Testis (tissue), 3 donors: ENCODE data around the gene ACAP3. TPM values are rescaled to one million over a fixed set of nuclear protein-coding genes. Genes with fewer than 3 reads are reported as not detected.
A peak's percentile ranks its signal among the peaks of the same experiment; 100 is the strongest.

Experiments
- DNase-seq: peaks from one replicate; pipeline ENCODE4 v3.0.0-alpha.2; 2019
- H3K27ac ChIP-seq, 2 donors: fragments of 200-600 bp; sonication (generic); one replicate each; pipeline ENCODE4 v1.5.1; 2019
- H3K27me3 ChIP-seq: fragments of 200-600 bp; sonication (generic); one replicate; pipeline ENCODE4 v1.5.1; 2019
- H3K36me3 ChIP-seq: fragments of 200-600 bp; sonication (generic); one replicate; pipeline ENCODE4 v1.5.1; 2017; ENCODE audit warnings: low read depth; ENCODE audit errors: missing control alignments
- H3K4me1 ChIP-seq: fragments of 200-600 bp; sonication (generic); one replicate; pipeline ENCODE4 v1.5.1; 2019
- H3K4me3 ChIP-seq, 2 donors: fragments of 200-600 bp; sonication (generic); one replicate each; pipeline ENCODE4 v1.5.1; 2017 to 2019
- H3K9me3 ChIP-seq: fragments of 200-600 bp; sonication (generic); one replicate; pipeline ENCODE4 v1.5.1; 2017
- POLR2A ChIP-seq: fragments of 450-650 bp; IDR thresholded peaks from one replicate; pipeline ENCODE4 v1.6.1; 2017; ENCODE audit warnings: antibody characterized with exemption, mild to moderate bottlenecking, moderate library complexity
- WGBS, 2 donors: methylation state at CpG; one replicate each; pipeline ENCODE4 v1.1.5; 2018; 5-methylcytosine and 5-hydroxymethylcytosine counted together
- intact Hi-C: fragments of 100-400 bp; cut with DNase I; formaldehyde crosslinking; loops from one replicate; pipeline ENCODE4 v1.15.1; 2023; ENCODE audit warnings: low total_unique reads
- polyA plus RNA-seq: library from polyadenylated mRNA; stranded (reverse); fragments of 350-450 nt; fragmentation: Illumina TruSeq; extraction: RNeasy Lipid Tissue Mini Kit (QIAGEN cat#74804); gene quantifications from one replicate; pipeline ENCODE4 v1.2.3, GENCODE V29; 2014; ENCODE audit warnings: low read depth, low replicate concordance; ENCODE audit not compliant: insufficient read depth
- total RNA-seq, 2 donors: library from RNA; depleted of rRNA; stranded (reverse); fragments of >200 nt; gene quantifications; one replicate each; pipeline ENCODE4 v1.2.3, GENCODE V29; 2016
- TF ChIP-seq, protein P1 (sequence below), 3 experiments: fragments of 450-650 bp in 2 of 3; fragments of 200-600 bp in 1 of 3; sonication (generic) in 1 of 3; IDR thresholded peaks; one replicate each; pipeline ENCODE4 v1.5.1; 2016 to 2019; ENCODE audit warnings: antibody characterized with exemption in 3 of 3, mild to moderate bottlenecking in 2 of 3, moderate library complexity in 1 of 3

ACAP3 gene
- total and polyA plus RNA-seq, 3 donors from 2014 or later, result 16.8 to 62.7 (median 53.0) TPM

- intact Hi-C loops, result no loop called here
These were observed 1.1 kb upstream of the ACAP3 start for GRCh38 chr1:1308756-1309250.

DNA sequence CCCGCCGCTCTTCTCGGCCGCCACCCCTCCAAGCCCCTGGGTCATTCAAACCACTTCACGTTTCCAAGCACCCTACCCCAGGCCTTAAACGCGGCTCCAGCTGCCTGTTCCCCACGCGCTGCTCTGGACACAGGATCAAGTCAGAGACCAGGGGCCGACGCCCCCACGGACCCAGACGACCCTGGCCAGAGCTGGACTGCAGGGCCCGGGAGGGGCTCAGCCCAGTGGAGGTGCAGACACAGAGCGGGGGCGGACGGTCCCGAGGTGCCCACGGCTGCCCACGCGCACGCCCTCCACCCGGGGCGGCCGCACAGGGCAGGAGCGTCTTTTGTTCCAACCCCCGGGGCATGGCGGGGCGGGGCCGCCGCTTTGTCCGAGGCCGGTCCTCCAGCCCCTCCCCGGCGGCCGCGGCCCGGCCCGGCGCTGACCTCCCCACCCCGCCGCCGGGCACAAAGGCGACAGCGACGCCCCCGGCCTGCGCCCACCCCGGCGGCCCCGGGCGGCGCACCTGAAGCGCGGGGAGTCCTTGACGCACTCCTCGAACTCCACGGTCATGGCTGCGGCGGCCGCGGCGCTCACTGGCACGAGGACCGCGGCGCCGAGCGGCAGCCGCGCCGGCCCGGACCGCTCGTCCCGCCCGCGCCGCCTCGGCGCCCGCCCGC, 338 bp downstream of the ACAP3 start:
- 3% methylated on average over 24 of the region's 83 CpGs; no CpG with 5 or more reads in 1 of the 2 donors for WGBS, 2 donors
- DNase-seq, result peak; percentile 44
- peak overlapping the region in 1 of 2 donors; percentile 92 for H3K27ac ChIP-seq
- peak overlapping the region; percentile 65 to 89 for H3K4me3 ChIP-seq
- H3K27me3 ChIP-seq, result no peaks in the 10 kb centered on the region
- TF ChIP-seq POLR2A, result no peak
- TF ChIP-seq, protein P1, sequence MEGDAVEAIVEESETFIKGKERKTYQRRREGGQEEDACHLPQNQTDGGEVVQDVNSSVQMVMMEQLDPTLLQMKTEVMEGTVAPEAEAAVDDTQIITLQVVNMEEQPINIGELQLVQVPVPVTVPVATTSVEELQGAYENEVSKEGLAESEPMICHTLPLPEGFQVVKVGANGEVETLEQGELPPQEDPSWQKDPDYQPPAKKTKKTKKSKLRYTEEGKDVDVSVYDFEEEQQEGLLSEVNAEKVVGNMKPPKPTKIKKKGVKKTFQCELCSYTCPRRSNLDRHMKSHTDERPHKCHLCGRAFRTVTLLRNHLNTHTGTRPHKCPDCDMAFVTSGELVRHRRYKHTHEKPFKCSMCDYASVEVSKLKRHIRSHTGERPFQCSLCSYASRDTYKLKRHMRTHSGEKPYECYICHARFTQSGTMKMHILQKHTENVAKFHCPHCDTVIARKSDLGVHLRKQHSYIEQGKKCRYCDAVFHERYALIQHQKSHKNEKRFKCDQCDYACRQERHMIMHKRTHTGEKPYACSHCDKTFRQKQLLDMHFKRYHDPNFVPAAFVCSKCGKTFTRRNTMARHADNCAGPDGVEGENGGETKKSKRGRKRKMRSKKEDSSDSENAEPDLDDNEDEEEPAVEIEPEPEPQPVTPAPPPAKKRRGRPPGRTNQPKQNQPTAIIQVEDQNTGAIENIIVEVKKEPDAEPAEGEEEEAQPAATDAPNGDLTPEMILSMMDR (IDR thresholded peaks at IDR 0.05), result no peak
- intact Hi-C loops, result no loop called here
- no peaks in the 10 kb centered on the region for H3K36me3 ChIP-seq
- no peaks in the 10 kb centered on the region for H3K9me3 ChIP-seq
- peaks cover 40% of the 10 kb centered on the region for H3K4me1 ChIP-seq

More at GRCh38 chr1:1308756-1309250, 1.1 kb upstream of the ACAP3 start:
- no peak for TF ChIP-seq POLR2A
- 0% methylated on average over 65 of the region's 66 CpGs; no CpG with 5 or more reads in 1 of the 2 donors for WGBS, 2 donors
- H3K36me3 ChIP-seq, result no peaks in the 10 kb centered on the region
- H3K27ac ChIP-seq, result peak overlapping the region; percentile 91 to 92
- H3K27me3 ChIP-seq, result no peaks in the 10 kb centered on the region
- H3K9me3 ChIP-seq, result no peaks in the 10 kb centered on the region
- peaks cover 40% of the 10 kb centered on the region for H3K4me1 ChIP-seq
- no peak for DNase-seq
- H3K4me3 ChIP-seq, result peak overlapping the region; percentile 87 to 89

DNA sequence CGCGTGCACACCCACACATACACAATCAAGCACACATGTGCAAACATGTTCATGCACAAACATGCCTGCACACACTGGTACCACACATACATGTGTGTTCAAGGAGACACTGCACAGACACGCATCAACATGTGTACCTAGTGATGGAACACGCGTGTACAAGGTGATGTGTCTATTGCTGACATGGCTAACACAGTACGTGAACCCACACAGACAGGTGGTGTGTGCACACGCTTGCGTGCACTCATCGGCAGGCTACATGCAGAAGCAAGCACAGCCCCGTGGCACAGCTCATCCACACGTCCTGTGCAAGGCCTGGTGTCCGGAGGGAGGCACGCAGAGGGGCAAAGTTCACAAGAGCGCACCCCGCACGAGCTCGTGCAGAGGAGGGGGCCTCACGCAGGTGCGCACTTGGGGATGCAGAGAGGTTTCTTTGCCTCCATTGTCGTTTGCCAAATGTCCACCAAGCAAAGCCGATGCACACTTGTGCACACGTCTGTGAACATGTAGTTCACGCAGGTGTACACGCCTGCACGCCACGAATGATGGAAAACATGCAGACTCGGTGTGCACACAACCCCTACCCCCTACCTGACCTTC, 969 bp downstream of the ACAP3 start:
- WGBS, 2 donors, result 34 to 57% methylated on average over 12 to 27 of the region's 27 CpGs
- DNase-seq, result no peak
- Histone ChIP-seq H3K4me1 (peaks cover 40% of the 10 kb centered on the region), H3K27ac (no peak overlapping the region), H3K4me3 (peak overlapping the region; percentile 65 to 89), H3K27me3 (no peaks in the 10 kb centered on the region), H3K9me3 (no peaks in the 10 kb centered on the region), H3K36me3 (no peaks in the 10 kb centered on the region)
- TF ChIP-seq, protein P1 (IDR thresholded peaks at IDR 0.05), result no peak
- no peak for TF ChIP-seq POLR2A
- intact Hi-C loops, result no loop called here

DNA sequence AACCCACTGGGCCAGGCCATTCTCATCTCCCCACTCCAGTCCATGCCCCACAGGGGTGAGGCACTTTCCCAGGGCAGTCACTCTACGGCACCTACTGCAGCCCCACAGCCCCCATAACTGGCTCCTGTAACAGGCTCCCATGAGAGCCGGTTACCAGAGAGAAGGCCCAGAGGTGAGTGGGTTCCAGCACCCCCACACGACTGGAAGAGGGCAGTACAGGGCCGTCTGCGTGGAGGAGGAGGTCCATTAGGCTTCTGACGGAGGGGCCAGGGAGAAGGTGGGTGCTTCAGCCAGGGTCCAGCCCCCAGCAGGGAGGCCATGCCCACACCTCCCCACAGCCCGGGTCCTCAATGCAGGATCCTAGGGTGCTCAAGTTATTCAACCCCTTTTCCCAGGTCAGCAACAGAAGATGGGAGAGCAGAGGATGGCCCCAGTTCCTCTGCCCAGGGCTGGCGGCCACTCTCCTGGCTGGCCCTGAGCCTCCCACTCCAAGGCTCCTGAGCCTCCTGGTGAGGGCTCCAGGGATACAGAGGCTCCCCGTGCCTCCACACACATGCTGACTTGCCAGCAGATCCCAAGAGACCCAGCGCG, 1.6 kb downstream of the ACAP3 start:
- Histone ChIP-seq H3K9me3 (no peaks in the 10 kb centered on the region), H3K4me1 (peaks cover 40% of the 10 kb centered on the region), H3K36me3 (no peaks in the 10 kb centered on the region), H3K4me3 (no peak overlapping the region), H3K27me3 (no peaks in the 10 kb centered on the region), H3K27ac (peak overlapping the region; percentile 25 to 65)
- TF ChIP-seq, protein P1 (IDR thresholded peaks at IDR 0.05), result no peak
- no peak for TF ChIP-seq POLR2A
- intact Hi-C loops, result no loop called here
- no peak for DNase-seq
- 39% methylated on average over 10 of the region's 11 CpGs; no CpG with 5 or more reads in 1 of the 2 donors for WGBS, 2 donors
